ENCODE measurements around the gene CDK18. TPM values are rescaled to one million over a fixed set of nuclear protein-coding genes. Genes with fewer than 3 reads are reported as not detected.

The CDK18 gene
- total RNA-seq, 2 donors from 2014 or later, result 0.28 to 0.71 TPM

DNA sequence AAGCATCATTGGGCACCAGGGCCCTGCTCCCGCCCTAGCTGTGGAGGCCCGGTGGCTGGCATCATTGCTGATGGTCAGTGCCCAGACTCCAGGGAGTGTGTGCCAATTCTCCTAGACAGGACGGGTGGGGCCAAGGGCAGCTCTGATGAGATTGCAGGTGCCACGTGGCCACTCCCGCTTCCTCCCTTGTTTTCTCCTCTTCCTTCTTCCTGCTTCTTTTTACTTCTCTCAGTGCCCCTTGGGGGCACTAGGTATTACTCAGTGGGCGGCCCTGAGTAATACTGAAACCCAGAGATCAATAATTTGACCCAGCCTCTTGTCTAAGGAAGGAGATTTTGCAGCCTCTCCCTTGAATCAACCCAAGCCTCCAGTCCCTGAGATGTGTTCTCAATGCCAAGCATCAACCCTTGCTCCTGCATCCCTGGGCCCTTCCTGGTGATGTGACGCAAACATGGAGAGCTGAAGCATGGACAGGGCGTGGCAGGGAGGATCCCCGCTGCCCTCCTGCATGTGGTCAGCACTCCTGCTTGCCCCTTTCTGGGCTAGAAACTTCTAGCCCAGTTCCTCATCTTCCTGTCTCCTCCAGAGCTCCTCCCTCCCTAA, 32.4 kb downstream of the CDK18 start:
- H3K9me3 Mint-ChIP-seq, result no peaks in the 10 kb centered on the region
- H3K27ac Mint-ChIP-seq, result no peak overlapping the region
- DNase-seq (ENCODE audit: low spot score) (peak; percentile 50), ATAC-seq (peak in 1 of 2 donors; percentile 10)
- no peak overlapping the region for H3K4me3 Mint-ChIP-seq
- peaks cover 11 to 30% of the 10 kb centered on the region in 2 donors for H3K27me3 Mint-ChIP-seq
- no peaks in the 10 kb centered on the region for H3K4me1 Mint-ChIP-seq (ENCODE audit: low read depth in 2 of 2)
- H3K36me3 Mint-ChIP-seq, result no peaks in the 10 kb centered on the region

DNA sequence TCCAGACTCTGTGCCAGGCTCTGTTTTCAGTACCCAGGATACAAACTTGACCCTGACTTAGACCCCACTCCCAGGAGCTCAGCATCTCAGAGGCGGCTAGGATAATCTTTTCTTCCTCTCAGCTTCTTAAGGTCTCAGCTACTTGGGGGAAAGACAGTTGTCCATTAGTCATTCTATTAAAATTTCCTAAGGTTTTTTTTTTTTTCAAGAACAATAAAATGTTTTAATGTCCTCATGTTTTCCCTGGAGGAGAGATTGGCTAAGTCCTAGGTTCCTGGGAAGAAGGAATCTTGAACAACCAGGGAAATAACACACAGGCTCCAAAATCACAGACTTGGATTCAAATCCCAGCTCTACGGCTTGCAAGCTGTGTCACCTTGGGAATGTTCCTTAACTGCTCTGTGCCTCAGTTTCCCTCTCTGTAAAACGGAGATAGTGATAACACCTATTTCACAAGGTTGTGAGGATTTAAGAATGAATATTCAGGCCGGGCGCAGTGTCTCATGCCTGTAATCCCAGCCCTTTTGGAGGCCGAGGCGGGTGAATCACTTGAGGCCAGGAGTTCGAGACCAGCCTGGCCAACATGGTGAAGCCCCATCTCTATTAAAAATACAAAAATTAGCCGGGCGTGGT, 33.0 kb downstream of the CDK18 start:
- no peaks in the 10 kb centered on the region for H3K4me1 Mint-ChIP-seq (ENCODE audit: low read depth in 2 of 2)
- no peak overlapping the region for H3K27ac Mint-ChIP-seq
- ATAC-seq (no peak), DNase-seq (ENCODE audit: low spot score) (peak; percentile 13)
- no peaks in the 10 kb centered on the region for H3K36me3 Mint-ChIP-seq
- no peak overlapping the region for H3K4me3 Mint-ChIP-seq
- no peaks in the 10 kb centered on the region for H3K9me3 Mint-ChIP-seq
- H3K27me3 Mint-ChIP-seq, result peaks cover 16 to 36% of the 10 kb centered on the region in 2 donors

DNA sequence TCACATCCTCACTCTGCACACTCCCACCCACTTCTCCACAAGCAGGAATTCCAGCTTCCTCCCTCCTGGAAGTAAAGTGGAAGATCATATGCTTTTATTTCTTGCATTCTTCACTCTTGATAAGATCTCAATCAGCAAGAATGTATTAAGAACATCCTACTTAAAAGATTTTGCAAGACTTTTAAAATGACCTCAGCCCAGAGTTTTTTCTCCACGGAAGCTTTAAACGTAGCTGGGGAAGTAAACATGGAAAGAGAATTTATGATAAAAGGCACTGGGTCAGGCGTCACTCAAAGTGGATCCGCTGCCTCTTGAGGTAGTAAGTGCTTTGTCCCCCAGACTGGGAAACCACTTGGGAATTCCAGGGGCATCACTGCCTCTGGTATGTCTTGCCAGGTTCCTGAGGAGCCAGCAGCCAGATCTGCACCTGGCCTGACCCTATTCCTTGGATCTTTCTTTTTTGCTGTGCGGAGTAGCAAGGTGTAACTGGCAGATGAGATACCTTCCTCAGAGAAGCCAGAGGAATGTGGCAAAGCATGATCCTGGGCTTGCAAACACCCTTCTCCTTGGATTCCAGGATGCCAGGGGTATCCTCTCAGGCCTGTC, 33.9 kb downstream of the CDK18 start:
- Mint-ChIP-seq H3K4me1 (ENCODE audit: low read depth in 2 of 2) (no peaks in the 10 kb centered on the region), H3K9me3 (no peaks in the 10 kb centered on the region), H3K27ac (no peak overlapping the region), H3K4me3 (no peak overlapping the region), H3K27me3 (peaks cover 16 to 36% of the 10 kb centered on the region in 2 donors), H3K36me3 (no peaks in the 10 kb centered on the region)
- ATAC-seq (no peak), DNase-seq (ENCODE audit: low spot score) (peak; percentile 49)

DNA sequence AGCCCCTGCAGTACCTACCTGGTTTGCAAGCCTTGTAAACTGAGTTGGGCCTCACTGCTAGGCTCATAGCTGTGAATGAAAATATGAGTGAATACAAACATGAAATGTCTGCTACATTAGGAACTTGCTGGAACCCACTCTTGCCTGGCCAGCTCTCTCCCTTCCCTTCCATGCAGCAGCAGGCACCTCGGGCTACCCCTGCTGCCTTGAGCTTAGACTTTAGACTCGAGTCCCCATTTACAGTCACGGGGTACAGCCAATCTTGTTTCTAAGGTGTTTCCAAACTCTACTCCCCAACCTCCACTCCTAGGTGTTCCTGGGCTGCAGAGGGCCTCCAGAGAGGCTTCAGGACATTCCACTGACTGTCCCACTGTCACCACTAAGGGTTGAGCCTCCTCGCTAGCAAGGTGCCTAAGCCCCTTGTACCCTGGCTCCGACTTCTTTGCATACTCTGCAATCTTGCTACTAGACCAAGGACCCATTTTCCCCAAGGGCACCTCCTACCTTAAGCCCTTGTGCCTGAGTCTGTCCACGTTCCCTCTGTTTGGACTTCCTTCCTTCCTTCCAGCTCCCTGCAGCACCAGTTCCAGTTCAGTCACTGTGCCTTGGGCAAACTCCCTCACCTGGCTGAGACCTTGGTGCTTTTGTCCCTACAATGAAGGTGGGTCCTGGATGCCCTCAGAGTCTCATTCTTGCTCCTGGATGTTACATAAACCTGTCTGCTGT, 36.9 kb downstream of the CDK18 start:
- no peak overlapping the region for H3K27ac Mint-ChIP-seq
- no peaks in the 10 kb centered on the region for H3K36me3 Mint-ChIP-seq
- DNase-seq (ENCODE audit: low spot score), result peak; percentile 25
- peak in 1 of 2 donors; percentile 25 for ATAC-seq
- H3K27me3 Mint-ChIP-seq, result peaks cover 22 to 35% of the 10 kb centered on the region in 2 donors
- H3K4me1 Mint-ChIP-seq (ENCODE audit: low read depth in 2 of 2), result no peaks in the 10 kb centered on the region
- H3K4me3 Mint-ChIP-seq, result no peak overlapping the region
- no peaks in the 10 kb centered on the region for H3K9me3 Mint-ChIP-seq

DNA sequence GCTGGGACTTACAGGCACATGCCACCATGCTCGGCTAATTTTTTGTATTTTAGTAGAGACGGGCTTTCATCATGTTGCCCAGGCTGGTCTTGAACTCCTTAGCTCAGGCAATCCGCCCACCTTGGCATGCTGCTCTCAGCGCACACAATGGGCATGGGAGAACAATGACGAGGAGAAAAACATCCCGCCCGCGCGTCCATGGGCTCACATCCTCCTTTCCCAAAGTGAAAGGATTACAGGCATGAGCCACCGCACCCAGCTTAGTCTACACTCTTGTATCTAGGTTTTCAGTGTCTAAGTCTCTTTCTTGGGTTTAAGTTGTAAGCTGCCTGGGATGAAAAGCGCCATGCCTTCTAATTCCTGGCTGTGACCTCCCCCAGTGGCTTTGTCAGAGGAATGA, 37.9 kb downstream of the CDK18 start:
- Mint-ChIP-seq H3K27me3 (peaks cover 20 to 26% of the 10 kb centered on the region in 2 donors), H3K4me3 (no peak overlapping the region), H3K9me3 (no peaks in the 10 kb centered on the region), H3K36me3 (no peaks in the 10 kb centered on the region), H3K4me1 (ENCODE audit: low read depth in 2 of 2) (no peaks in the 10 kb centered on the region), H3K27ac (no peak overlapping the region)
- DNase-seq (ENCODE audit: low spot score) (no peak), ATAC-seq (no peak)

DNA sequence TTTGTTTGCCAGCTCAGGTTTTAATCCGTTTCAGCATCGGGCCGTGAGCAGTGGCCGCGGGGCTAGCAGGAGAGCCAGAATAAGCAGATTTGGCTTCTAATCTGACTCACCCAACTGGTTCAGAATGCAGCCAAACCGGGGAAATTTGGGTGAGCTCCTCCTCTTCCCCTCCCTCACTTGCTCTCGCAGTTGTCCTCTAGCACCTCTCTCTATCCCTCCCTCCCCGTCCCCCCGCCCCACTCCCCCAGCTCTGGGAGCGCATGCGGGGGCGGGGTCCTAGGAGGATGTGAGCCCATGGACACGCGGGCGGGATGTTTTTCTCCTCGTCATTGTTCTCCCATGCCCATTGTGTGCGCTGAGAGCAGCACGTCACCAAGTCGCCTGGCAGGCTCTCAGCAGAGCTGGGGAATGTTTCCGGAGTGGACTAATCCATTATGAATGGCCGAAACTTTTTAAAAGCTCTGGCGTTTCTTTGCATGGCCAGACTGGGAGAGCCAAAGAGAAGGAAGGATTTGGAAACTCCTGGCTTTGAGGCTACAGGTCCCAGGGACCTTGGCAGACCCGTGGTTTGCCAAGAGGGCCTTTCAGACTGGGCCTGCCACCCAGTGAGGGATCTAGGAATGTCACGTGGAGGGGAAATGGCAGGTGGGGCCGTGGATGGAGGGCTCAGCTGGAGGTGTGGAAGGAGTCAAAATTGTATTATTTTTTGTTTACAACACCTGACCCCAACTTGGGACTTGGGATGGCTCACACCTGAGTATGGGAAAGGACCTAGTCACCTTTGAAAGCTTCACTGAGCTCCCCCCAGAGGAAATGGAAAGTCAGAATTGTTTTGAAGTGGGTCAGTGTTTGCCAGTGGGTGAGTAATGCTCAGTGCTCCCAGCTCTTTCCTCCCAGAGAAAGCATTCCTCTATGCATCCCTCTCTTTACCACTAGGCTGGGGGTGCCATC, 39.2 kb downstream of the CDK18 start:
- H3K36me3 Mint-ChIP-seq, result no peaks in the 10 kb centered on the region
- ATAC-seq (no peak), DNase-seq (ENCODE audit: low spot score) (peak; percentile 46)
- H3K27ac Mint-ChIP-seq, result no peak overlapping the region
- H3K27me3 Mint-ChIP-seq, result peaks cover 25 to 28% of the 10 kb centered on the region in 2 donors
- no peaks in the 10 kb centered on the region for H3K4me1 Mint-ChIP-seq (ENCODE audit: low read depth in 2 of 2)
- no peaks in the 10 kb centered on the region for H3K9me3 Mint-ChIP-seq
- H3K4me3 Mint-ChIP-seq, result no peak overlapping the region

DNA sequence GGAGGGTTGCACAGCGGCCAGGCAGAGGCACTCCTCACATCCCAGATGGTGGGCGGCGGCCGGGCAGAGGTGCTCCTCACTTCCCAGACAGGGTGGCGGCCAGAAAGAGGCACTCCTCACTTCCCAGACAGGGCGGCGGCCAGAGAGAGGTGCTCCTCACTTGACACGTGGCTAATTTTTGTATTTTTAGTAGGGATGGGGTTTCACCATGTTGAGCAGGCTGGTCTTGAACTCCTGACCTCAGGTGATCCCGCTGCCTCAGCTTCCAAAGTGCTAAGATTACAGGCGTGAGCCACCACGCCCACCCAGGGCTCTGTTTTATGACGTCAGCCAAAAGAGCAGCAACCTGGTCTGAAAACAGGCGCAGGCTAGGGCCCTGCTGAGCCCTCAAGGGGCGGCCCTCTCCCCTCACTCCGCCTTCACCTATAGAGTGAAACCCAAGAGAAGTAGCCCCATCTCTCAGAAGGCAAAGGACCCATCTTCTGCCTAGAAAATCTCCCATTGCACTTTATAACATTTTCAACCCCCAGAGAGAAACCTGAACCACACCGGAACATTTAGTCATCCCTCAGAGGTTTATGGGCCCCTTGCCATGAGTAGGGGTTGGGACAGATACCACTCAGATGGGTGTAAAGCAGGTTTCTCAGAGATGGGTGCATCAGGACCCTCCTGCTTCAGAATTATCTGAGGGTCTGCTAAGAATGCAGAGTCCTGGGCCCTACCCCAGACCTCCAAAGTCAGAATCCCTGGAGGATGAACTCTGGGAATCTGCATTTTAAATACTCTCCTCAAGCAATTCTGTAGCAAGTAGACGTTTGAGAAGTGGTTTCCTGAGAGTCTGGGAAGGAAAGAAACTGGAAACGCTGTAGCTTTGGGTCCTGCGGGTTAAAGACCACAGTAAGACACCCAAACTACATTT, 40.8 kb downstream of the CDK18 start:
- ATAC-seq (no peak), DNase-seq (ENCODE audit: low spot score) (peak; percentile 23)
- Mint-ChIP-seq H3K27ac (no peak overlapping the region), H3K36me3 (no peaks in the 10 kb centered on the region), H3K4me3 (no peak overlapping the region), H3K27me3 (peaks cover 31 to 35% of the 10 kb centered on the region in 2 donors), H3K4me1 (ENCODE audit: low read depth in 2 of 2) (no peaks in the 10 kb centered on the region), H3K9me3 (no peaks in the 10 kb centered on the region)

DNA sequence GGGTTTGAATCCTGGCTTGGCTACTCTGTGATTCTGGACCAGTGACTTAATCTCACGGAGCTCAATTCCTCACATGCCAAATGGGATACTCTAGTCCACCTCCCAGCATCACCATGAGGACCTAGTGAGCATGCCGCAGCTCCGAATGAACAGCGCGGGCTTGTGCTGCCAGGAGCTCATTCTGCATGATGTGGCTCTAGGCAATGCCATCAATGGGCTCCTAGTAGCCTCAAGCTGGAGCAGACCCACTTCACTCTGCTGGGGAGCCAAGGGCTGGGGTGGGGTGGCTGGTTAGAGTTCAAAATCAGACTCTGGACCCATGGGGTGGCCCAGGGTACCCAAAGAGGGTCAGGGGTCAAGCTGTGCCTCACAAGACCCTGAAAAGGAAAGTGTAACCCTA, 41.5 kb downstream of the CDK18 start:
- Mint-ChIP-seq H3K27ac (no peak overlapping the region), H3K4me3 (no peak overlapping the region), H3K27me3 (peaks cover 33 to 42% of the 10 kb centered on the region in 2 donors), H3K9me3 (no peaks in the 10 kb centered on the region), H3K4me1 (ENCODE audit: low read depth in 2 of 2) (no peaks in the 10 kb centered on the region), H3K36me3 (no peaks in the 10 kb centered on the region)
- no peak for ATAC-seq
- DNase-seq (ENCODE audit: low spot score), result peak; percentile 28

DNA sequence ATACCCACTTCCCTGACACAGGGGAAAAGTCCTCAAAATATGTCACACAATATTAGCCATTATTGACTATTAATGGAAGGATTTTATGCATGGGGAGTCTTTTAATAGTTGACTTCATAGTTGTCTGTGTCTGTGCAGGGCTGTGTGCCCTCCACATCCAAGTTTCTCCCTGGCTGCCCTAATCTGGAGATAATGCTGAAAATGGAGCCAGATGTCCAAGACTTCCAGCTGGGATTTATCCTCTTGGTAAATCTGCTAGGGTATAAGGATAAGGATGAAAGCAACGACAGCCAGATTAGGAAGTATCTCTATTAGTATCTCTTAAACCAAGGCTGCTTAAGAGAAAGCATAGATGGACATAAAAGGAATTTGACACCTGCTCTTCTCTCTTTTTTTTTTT, 42.1 kb downstream of the CDK18 start:
- ATAC-seq (no peak), DNase-seq (ENCODE audit: low spot score) (no peak)
- peaks cover 33 to 41% of the 10 kb centered on the region in 2 donors for H3K27me3 Mint-ChIP-seq
- no peaks in the 10 kb centered on the region for H3K4me1 Mint-ChIP-seq (ENCODE audit: low read depth in 2 of 2)
- H3K27ac Mint-ChIP-seq, result no peak overlapping the region
- no peaks in the 10 kb centered on the region for H3K9me3 Mint-ChIP-seq
- H3K4me3 Mint-ChIP-seq, result no peak overlapping the region
- no peaks in the 10 kb centered on the region for H3K36me3 Mint-ChIP-seq

DNA sequence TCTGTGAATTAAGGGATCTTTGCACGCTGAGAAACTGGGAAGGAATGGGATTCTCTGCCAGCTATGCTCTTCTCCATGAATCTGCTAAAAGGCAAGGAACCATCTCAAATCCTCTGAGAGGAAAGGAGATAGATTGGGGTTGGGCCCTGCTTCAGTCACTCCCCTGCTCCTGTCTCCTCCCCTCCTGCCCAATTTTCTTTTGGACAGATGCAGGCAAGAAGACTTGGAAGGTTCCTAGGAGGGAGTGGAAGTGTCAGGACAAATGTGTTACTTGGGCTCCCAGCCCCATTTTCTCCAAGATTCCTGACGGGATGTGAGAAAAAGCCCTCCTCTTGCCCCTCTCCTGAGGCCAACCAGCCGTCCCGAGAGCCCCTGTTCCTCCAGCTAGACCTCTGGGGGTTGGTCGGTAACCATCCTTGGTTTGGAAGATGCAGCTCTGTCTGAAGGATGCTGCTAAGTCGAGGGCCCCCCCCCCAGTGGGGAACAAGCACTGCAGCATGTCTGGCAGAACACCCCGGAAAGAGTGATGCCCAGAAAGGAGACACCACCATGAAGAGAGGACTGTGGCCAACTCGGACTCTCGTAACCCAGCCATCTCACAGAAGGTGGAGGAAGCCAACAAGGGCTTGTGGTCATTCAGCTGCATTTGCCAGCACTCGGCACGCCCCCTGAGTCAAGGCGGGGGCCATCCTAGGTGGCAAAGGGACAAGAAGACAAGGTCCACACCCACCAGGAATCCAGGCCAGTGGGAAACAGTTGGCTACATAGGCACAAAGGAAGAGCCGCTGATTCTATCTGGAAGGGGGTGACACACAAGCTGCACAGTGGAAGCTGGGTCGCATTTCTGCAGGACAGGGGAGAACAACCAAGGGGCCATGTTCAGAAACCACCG, 43.7 kb downstream of the CDK18 start:
- Mint-ChIP-seq H3K4me1 (ENCODE audit: low read depth in 2 of 2) (no peaks in the 10 kb centered on the region), H3K27ac (no peak overlapping the region), H3K27me3 (peaks cover 34 to 44% of the 10 kb centered on the region in 2 donors), H3K9me3 (no peaks in the 10 kb centered on the region), H3K36me3 (no peaks in the 10 kb centered on the region), H3K4me3 (no peak overlapping the region)
- ATAC-seq, result no peak
- peak; percentile 25 for DNase-seq (ENCODE audit: low spot score)

DNA sequence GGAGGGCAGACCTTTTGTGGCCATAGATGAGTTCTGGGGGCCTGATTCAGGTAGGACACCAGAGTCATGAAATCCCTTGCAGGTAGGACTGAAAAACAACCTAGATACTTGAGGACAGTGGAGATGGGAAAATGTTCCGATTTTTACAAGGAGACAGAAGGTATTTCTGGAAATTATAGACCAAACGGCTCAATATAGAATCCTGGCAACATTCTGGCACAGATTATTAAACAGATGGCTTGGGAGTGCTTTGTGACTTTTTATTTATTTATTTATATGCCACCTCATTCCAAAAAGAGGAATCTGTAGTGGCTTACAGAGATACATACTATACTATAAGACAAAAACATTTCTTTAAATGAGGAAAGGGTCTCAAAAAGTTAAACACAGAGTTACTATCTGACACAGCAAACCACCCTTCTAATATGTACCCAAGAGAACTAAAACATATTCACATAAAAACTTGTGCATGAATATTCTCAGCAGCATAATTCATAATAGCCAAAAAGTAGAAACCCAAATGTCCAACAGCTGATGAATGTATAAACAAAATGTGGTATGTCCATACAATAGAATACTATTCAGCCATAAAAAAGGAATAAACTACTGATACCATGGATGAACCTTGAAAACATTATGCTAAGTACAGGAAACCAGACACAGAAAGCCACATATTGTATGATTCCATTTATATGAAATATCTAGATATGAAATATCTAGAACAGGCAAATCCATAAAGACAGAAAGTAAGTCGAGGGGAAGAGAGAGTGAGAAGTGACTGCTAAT, 49.8 kb downstream of the CDK18 start:
- H3K36me3 Mint-ChIP-seq, result peaks cover 15% of the 10 kb centered on the region
- ATAC-seq (no peak), DNase-seq (ENCODE audit: low spot score) (no peak)
- H3K27ac Mint-ChIP-seq, result no peak overlapping the region
- peaks cover 49 to 70% of the 10 kb centered on the region in 2 donors for H3K27me3 Mint-ChIP-seq
- peaks cover 9% of the 10 kb centered on the region for H3K9me3 Mint-ChIP-seq
- no peak overlapping the region for H3K4me3 Mint-ChIP-seq
- H3K4me1 Mint-ChIP-seq (ENCODE audit: low read depth in 2 of 2), result no peaks in the 10 kb centered on the region

All from natural killer cell treated with Interleukin-12 subunit alpha and Interleukin-12 subunit beta and Interleukin-15 and Interleukin-18, amount 100 ng/mL, for 72 hours (primary cell).